Measurements from ENCODE around the gene XXYLT1.

GRCh38 chr3:195208631-195209030 lies 62.3 kb downstream of the XXYLT1 start:
- TF ChIP-seq CTCF (IDR thresholded peaks at IDR 0.05 in 2 of 3, conservative IDR thresholded peaks at IDR 0.05 in 1 of 3; ENCODE audit: borderline replicate concordance in 1 of 3, insufficient read depth in 1 of 3, low read depth in 2 of 3, low read length in 2 of 3), result no peak
- no peak for TF ChIP-seq POLR2AphosphoS5 (IDR thresholded peaks at IDR 0.05; ENCODE audit: low read depth, low read length)
- no peak for TF ChIP-seq EZH2 (IDR thresholded peaks at IDR 0.05)
- no peak for TF ChIP-seq POLR2A (IDR thresholded peaks at IDR 0.05; ENCODE audit: borderline replicate concordance, extremely low read depth, insufficient read depth, insufficient read length)
- no peak for TF ChIP-seq RAD21 (IDR thresholded peaks at IDR 0.05; ENCODE audit: low read depth)
- TF ChIP-seq ZNF274 (IDR thresholded peaks at IDR 0.05; ENCODE audit: low read depth, low read length), result no peak
- no peak for TF ChIP-seq SP1 (IDR thresholded peaks at IDR 0.05; ENCODE audit: low read depth)
- TF ChIP-seq CEBPB (IDR thresholded peaks at IDR 0.05; ENCODE audit: low read depth), result no peak
- TF ChIP-seq TCF7L2 (IDR thresholded peaks at IDR 0.05; ENCODE audit: borderline replicate concordance, extremely low read depth, insufficient read depth, insufficient read length), result no peak
- TF ChIP-seq YY1 (IDR thresholded peaks at IDR 0.05; ENCODE audit: extremely low read depth, insufficient replicate concordance, low read depth, low read length), result no peak
- no peak for TF ChIP-seq JUND (IDR thresholded peaks at IDR 0.05)
- TF ChIP-seq SIN3A (IDR thresholded peaks at IDR 0.05; ENCODE audit: low read depth), result no peak
- no peak for TF ChIP-seq REST (IDR thresholded peaks at IDR 0.05; ENCODE audit: low read depth)
- no peak for TF ChIP-seq ZBTB33 (IDR thresholded peaks at IDR 0.05; ENCODE audit: extremely low read depth, insufficient replicate concordance, low read length)

All from HCT116 (cell line).